Spleen (tissue), 7 donors: ENCODE data around the gene LEKR1.

Experiments used
- CTCF ChIP-seq, 11 experiments: fragments of 200-600 bp in 7 of 11; fragments of 450-650 bp in 4 of 11; sonication (generic) in 4 of 11; IDR thresholded peaks in 8 of 11; conservative IDR thresholded peaks in 3 of 11; 1 replicate in 7 of 11; 2 replicates in 4 of 11; pipeline versions ENCODE4 v1.4.0 to v1.8.0; 2016 to 2021; ENCODE audit warnings: antibody characterized with exemption in 11 of 11, inconsistent platforms in 4 of 11, mild to moderate bottlenecking in 1 of 11
- POLR2A ChIP-seq, 3 donors: fragments of 450-650 bp; IDR thresholded peaks; one replicate each; pipeline ENCODE4 v1.5.1; 2017; ENCODE audit warnings: antibody characterized with exemption in 3 of 3, mild to moderate bottlenecking in 1 of 3
- POLR2AphosphoS5 ChIP-seq, 3 donors: sonication (generic); formaldehyde crosslinking; IDR thresholded peaks; one replicate each; pipeline ENCODE4 v1.5.1; 2017; ENCODE audit warnings: antibody characterized with exemption in 3 of 3
- donor health status: DM: no; HTN: no; CAD: no; lungs with moderate emphysema.
- donor health status: DM: no; HTN: no; CAD: no.
- donor health status: DM: no; HTN: no; CAD: no.

- TF ChIP-seq CTCF (IDR thresholded peaks at IDR 0.05 in 8 of 11, conservative IDR thresholded peaks at IDR 0.05 in 3 of 11) (no peak), POLR2AphosphoS5 (IDR thresholded peaks at IDR 0.05) (no peak), POLR2A (IDR thresholded peaks at IDR 0.05) (no peak)
Measured at GRCh38 chr3:156781310-156782230, 44.6 kb upstream of the LEKR1 start.
